Upper lobe of left lung (tissue), 6 donors: ENCODE measurements around the gene SMIM44. TPM values are rescaled to one million over a fixed set of nuclear protein-coding genes. Genes with fewer than 3 reads are reported as not detected.
A peak's percentile ranks its signal among the peaks of the same experiment; 100 is the strongest.

Source experiments
- ATAC-seq, 2 donors: fragments of 200-7000 bp; cut with Tn5 transposase; one replicate each; pipeline ENCODE4 v1.9.1; 2022; ENCODE audit warnings: mild to moderate bottlenecking in 2 of 2, moderate library complexity in 2 of 2; ENCODE audit not compliant: low FRiP score in 2 of 2
- DNase-seq, 2 donors: peaks; one replicate each; pipeline ENCODE4 v3.0.0-alpha.2; 2019 to 2020
- H3K27ac ChIP-seq, 4 donors: fragments of 200-600 bp; sonication (generic); one replicate each; pipeline ENCODE4 v1.5.1; 2016 to 2019
- H3K27me3 ChIP-seq, 4 donors: fragments of 200-600 bp; sonication (generic); one replicate each; pipeline ENCODE4 v1.5.1; 2017 to 2019
- H3K36me3 ChIP-seq, 4 donors: fragments of 200-600 bp; sonication (generic); one replicate each; pipeline ENCODE4 v1.5.1; 2016 to 2019
- H3K4me1 ChIP-seq, 4 donors: fragments of 200-600 bp; sonication (generic); one replicate each; pipeline ENCODE4 v1.5.1; 2018 to 2019
- H3K4me3 ChIP-seq, 4 donors: fragments of 200-600 bp; sonication (generic); one replicate each; pipeline ENCODE4 v1.5.1; 2017 to 2019; ENCODE audit warnings: mild to moderate bottlenecking in 2 of 4, moderate library complexity in 1 of 4
- H3K9me3 ChIP-seq, 4 donors: fragments of 200-600 bp; sonication (generic); one replicate each; pipeline ENCODE4 v1.5.1; 2018 to 2019
- CTCF ChIP-seq, 6 experiments: fragments of 450-650 bp in 4 of 6; fragments of 200-600 bp in 2 of 6; sonication (generic) in 2 of 6; IDR thresholded peaks; one replicate each; pipeline ENCODE4 v1.5.1; 2016 to 2019; ENCODE audit warnings: antibody characterized with exemption in 6 of 6
- EP300 ChIP-seq, 4 donors: sonication (generic); formaldehyde crosslinking; IDR thresholded peaks; one replicate each; pipeline ENCODE4 v1.5.1; 2017; ENCODE audit warnings: antibody characterized with exemption in 4 of 4, control low read depth in 2 of 4
- POLR2A ChIP-seq, 4 donors: fragments of 450-650 bp; IDR thresholded peaks; one replicate each; pipeline ENCODE4 v1.5.1; 2016 to 2017; ENCODE audit warnings: antibody characterized with exemption in 4 of 4, mild to moderate bottlenecking in 2 of 4
- POLR2AphosphoS5 ChIP-seq, 2 donors: sonication (generic); formaldehyde crosslinking; IDR thresholded peaks; one replicate each; pipeline ENCODE4 v1.5.1; 2017; ENCODE audit warnings: antibody characterized with exemption in 2 of 2
- WGBS, 2 donors: methylation state at CpG; one replicate each; pipeline ENCODE4 v1.1.5; 2017 to 2018; 5-methylcytosine and 5-hydroxymethylcytosine counted together
- total RNA-seq, 6 donors: library from RNA; depleted of rRNA in 4 of 6; stranded (reverse); fragments of >200 nt in 4 of 6; gene quantifications; one replicate each; pipeline versions ENCODE4 v1.1.0 to v1.2.1, GENCODE V29; 2016 to 2021
- donor health status: DM: no; HTN: no; CAD: no; lungs with moderate emphysema.
- donor health status: DM: no; HTN: yes; CAD: no; lungs with severe emphysema.

SMIM44 gene
- total RNA-seq, 6 donors from 2014 or later, result not detected

GRCh38 chr19:3528539-3529211 is 45.4 kb upstream of the SMIM44 start:
- ATAC-seq (no peak), DNase-seq (no peak)
- Histone ChIP-seq H3K36me3 (peaks cover 19 to 77% (median 76%) of the 10 kb centered on the region in 4 donors), H3K27me3 (no peaks in the 10 kb centered on the region), H3K9me3 (no peaks in the 10 kb centered on the region), H3K4me3 (no peak overlapping the region), H3K4me1 (no peaks in the 10 kb centered on the region), H3K27ac (no peak overlapping the region)
- WGBS, 2 donors, result 91 to 93% methylated on average over 20 of the region's 20 CpGs
- TF ChIP-seq EP300 (IDR thresholded peaks at IDR 0.05) (no peak), CTCF (IDR thresholded peaks at IDR 0.05) (no peak)

GRCh38 chr19:3528080-3528479 is 44.8 kb upstream of the SMIM44 start:
- Histone ChIP-seq H3K27ac (no peak overlapping the region), H3K36me3 (peaks cover 19 to 77% (median 76%) of the 10 kb centered on the region in 4 donors), H3K4me1 (no peaks in the 10 kb centered on the region), H3K9me3 (no peaks in the 10 kb centered on the region), H3K4me3 (no peak overlapping the region), H3K27me3 (no peaks in the 10 kb centered on the region)
- ATAC-seq, result no peak
- DNase-seq, result peak in 1 of 2 donors; percentile 36
- 92 to 98% methylated on average over 12 to 14 of the region's 14 CpGs for WGBS, 2 donors
- TF ChIP-seq POLR2A (IDR thresholded peaks at IDR 0.05) (no peak), EP300 (IDR thresholded peaks at IDR 0.05) (no peak), POLR2AphosphoS5 (IDR thresholded peaks at IDR 0.05) (no peak), CTCF (IDR thresholded peaks at IDR 0.05) (no peak)

- no peak for ATAC-seq
- WGBS, 2 donors, result 95% methylated on average over 19 of the region's 21 CpGs; no CpG with 5 or more reads in 1 of the 2 donors
- H3K4me3 ChIP-seq, result no peak overlapping the region
- H3K36me3 ChIP-seq, result peaks cover 19 to 76% (median 74%) of the 10 kb centered on the region in 4 donors
- no peaks in the 10 kb centered on the region for H3K27me3 ChIP-seq
- TF ChIP-seq POLR2AphosphoS5 (IDR thresholded peaks at IDR 0.05), result no peak
- no peak for TF ChIP-seq POLR2A (IDR thresholded peaks at IDR 0.05)
- no peak for TF ChIP-seq EP300 (IDR thresholded peaks at IDR 0.05)
- TF ChIP-seq CTCF (IDR thresholded peaks at IDR 0.05), result no peak
- H3K27ac ChIP-seq, result no peak overlapping the region
- no peaks in the 10 kb centered on the region for H3K4me1 ChIP-seq
- H3K9me3 ChIP-seq, result no peaks in the 10 kb centered on the region
- DNase-seq, result peak in 1 of 2 donors; percentile 56
Measured at GRCh38 chr19:3527238-3527910, 44.1 kb upstream of the SMIM44 start.

- Histone ChIP-seq H3K36me3 (peaks cover 12 to 75% (median 70%) of the 10 kb centered on the region in 4 donors), H3K27ac (no peak overlapping the region), H3K4me1 (no peaks in the 10 kb centered on the region), H3K9me3 (no peaks in the 10 kb centered on the region), H3K27me3 (no peaks in the 10 kb centered on the region), H3K4me3 (no peak overlapping the region)
- no peak for ATAC-seq
- WGBS, 2 donors, result 93 to 94% methylated on average over 13 to 18 of the region's 28 CpGs
- no peak for TF ChIP-seq POLR2AphosphoS5 (IDR thresholded peaks at IDR 0.05)
- no peak for TF ChIP-seq CTCF (IDR thresholded peaks at IDR 0.05)
- no peak for TF ChIP-seq POLR2A (IDR thresholded peaks at IDR 0.05)
- TF ChIP-seq EP300 (IDR thresholded peaks at IDR 0.05), result no peak
- peak in 1 of 2 donors; percentile 30 for DNase-seq
Measured at GRCh38 chr19:3526507-3527237, 43.4 kb upstream of the SMIM44 start.
